Activated CD4-positive, alpha-beta memory T cell treated with anti-CD3 and anti-CD28 coated beads, Interleukin-2, amount 10 ng/mL, durations not matched to agents 7 days and 5 days (primary cell): Measurements from ENCODE around the gene PTAFR. TPM values are rescaled to one million over a fixed set of nuclear protein-coding genes. Genes with fewer than 3 reads are reported as not detected.

ENCODE experiments used
- CTCF ChIA-PET: fragments of 350-600 bp; sonication (Branson Sonifier 250); formaldehyde crosslinking; loops from one replicate; lab custom pipeline; 2021; ENCODE audit warnings: antibody characterized with exemption, inconsistent platforms; lab: Charles Lee
- POLR2A ChIA-PET: fragments of 350-600 bp; sonication (Branson Sonifier 250); formaldehyde crosslinking; loops from one replicate; lab custom pipeline; 2021; ENCODE audit warnings: antibody characterized with exemption; lab: Charles Lee
- DNase-seq: peaks from one replicate; pipeline ENCODE4 v3.0.0-alpha.2; 2020
- H3K27ac Mint-ChIP-seq: one replicate; pipeline ENCODE4 v1.8.0; 2021; ENCODE audit warnings: mild to moderate bottlenecking, mixed read lengths
- H3K27me3 Mint-ChIP-seq: one replicate; pipeline ENCODE4 v1.8.0; 2021; ENCODE audit warnings: mixed read lengths
- H3K36me3 Mint-ChIP-seq: one replicate; pipeline ENCODE4 v1.8.0; 2021; ENCODE audit warnings: low read depth, mixed read lengths
- H3K4me1 Mint-ChIP-seq: one replicate; pipeline ENCODE4 v1.8.0; 2021; ENCODE audit warnings: mixed read lengths
- H3K4me3 Mint-ChIP-seq: one replicate; pipeline ENCODE4 v1.8.0; 2021; ENCODE audit warnings: mild to moderate bottlenecking, mixed read lengths
- H3K9me3 Mint-ChIP-seq: one replicate; pipeline ENCODE4 v1.8.0; 2021; ENCODE audit warnings: mixed read lengths
- total RNA-seq, 2 experiments: library from RNA; stranded (reverse); gene quantifications; one replicate each; pipeline ENCODE4 v1.2.3, GENCODE V29; 2021

Gene PTAFR
- total RNA-seq, 2 experiments from 2014 or later: 0.23 to 0.38 TPM

GRCh38 chr1:28099050-28099769 is 77.3 kb downstream of the PTAFR start:
- Mint-ChIP-seq H3K27me3 (peaks cover 25% of the 10 kb centered on the region), H3K4me1 (peaks cover 9% of the 10 kb centered on the region), H3K4me3 (no peak overlapping the region), H3K36me3 (no peaks in the 10 kb centered on the region), H3K9me3 (peaks cover 3% of the 10 kb centered on the region), H3K27ac (no peak overlapping the region)
- ChIA-PET CTCF (interaction anchor here (0.6 to 1.0 kb wide), 2 partner anchors 8 to 265 kb away, joined by 3 read pairs; no protein-coding TSS in a partner anchor), POLR2A (interaction anchor here (0.9 kb wide), 1 partner anchor 11 kb away, joined by 3 read pairs; no protein-coding TSS in a partner anchor)
- no peak for DNase-seq

Other genes with a start within 250 kb of the PTAFR start
- gene SMPDL3B, start 241.7 kb downstream of the PTAFR start, total RNA-seq: under 1 TPM; 0.76 to 0.93 TPM
- 1 to 10 TPM; 7.9 to 10.0 TPM for gene XKR8, start 216.7 kb downstream of the PTAFR start, total RNA-seq
- 10 to 100 TPM; 29.5 to 32.0 TPM for gene EYA3, start 88.1 kb downstream of the PTAFR start, total RNA-seq
- 100 to 1,000 TPM; 100 to 104 TPM for gene DNAJC8, start 56.3 kb upstream of the PTAFR start, total RNA-seq
- gene ATP5IF1, start 59.4 kb upstream of the PTAFR start, total RNA-seq: 100 to 1,000 TPM; 178 TPM
- 10 to 100 TPM; 22.8 to 23.9 TPM for gene SESN2, start 82.8 kb upstream of the PTAFR start, total RNA-seq
- gene MED18, start 152.3 kb upstream of the PTAFR start, total RNA-seq: 10 to 100 TPM; 23.7 to 25.6 TPM
- 10 to 100 TPM; 24.8 to 25.7 TPM for gene PHACTR4, start 193.1 kb upstream of the PTAFR start, total RNA-seq